A549 (cell line): Measurements from ENCODE around the gene SH3PXD2A. TPM values are rescaled to one million over a fixed set of nuclear protein-coding genes. Genes with fewer than 3 reads are reported as not detected.

Source experiments
- ATAC-seq, 2 experiments: fragments of 200-7000 bp in 1 of 2; fragments of >200 bp in 1 of 2; cut with Nextera tagmentation in 1 of 2; cut with Tn5 transposase in 1 of 2; 3 replicates each; pipeline versions ENCODE4 v1.8.0 to v1.9.1; 2018 to 2020; ENCODE audit warnings: mild to moderate bottlenecking in 1 of 2, moderate library complexity in 1 of 2
- CTCF ChIA-PET: fragments of 300-600 bp; sonication (Branson Sonifier 250); formaldehyde crosslinking; extraction: SDS; loops from one replicate; lab custom pipeline; 2021; ENCODE audit warnings: antibody characterized with exemption, inconsistent platforms; lab: Yijun Ruan, JAX
- POLR2A ChIA-PET: fragments of 350-600 bp; formaldehyde crosslinking; extraction: SDS; loops from one replicate; lab custom pipeline; 2021; ENCODE audit warnings: antibody characterized with exemption, inconsistent platforms; lab: Yijun Ruan, JAX
- DNase-seq, 2 experiments: peaks; one replicate each; pipeline versions ENCODE4 v3.0.0 to v3.0.0-alpha.2; 2011 to 2016; ENCODE audit warnings: low read depth in 1 of 2, low spot score in 1 of 2
- FAIRE-seq: peaks from 2 replicates; lab custom pipeline; 2011; peaks lifted over from hg19 to GRCh38; lab: Jason Lieb, UNC
- H3K27ac ChIP-seq, 2 experiments: fragments of >200 bp; sonication (Bioruptor Twin); formaldehyde crosslinking; 3 replicates each; pipeline ENCODE4 v1.5.1; 2016 to 2017
- H3K4me1 ChIP-seq: fragments of >200 bp; sonication (Bioruptor Twin); formaldehyde crosslinking; 3 replicates; pipeline ENCODE4 v1.6.1; 2016
- H3K4me2 ChIP-seq: fragments of >200 bp; sonication (Bioruptor Twin); formaldehyde crosslinking; 3 replicates; pipeline ENCODE4 v1.6.1; 2016
- H3K4me3 ChIP-seq: fragments of >200 bp; sonication (Bioruptor Twin); formaldehyde crosslinking; 3 replicates; pipeline ENCODE4 v1.5.1; 2016
- H3K9me3 ChIP-seq: fragments of >200 bp; sonication (Bioruptor Twin); formaldehyde crosslinking; 3 replicates; pipeline ENCODE4 v1.6.1; 2016
- BHLHE40 ChIP-seq: IDR thresholded peaks from 2 replicates; pipeline ENCODE4 v1.6.1; 2012; ENCODE audit warnings: low read depth, low read length, inconsistent platforms
- CHD4 ChIP-seq: fragments of 200-600 bp; sonication (generic); IDR thresholded peaks from 2 replicates; pipeline ENCODE4 v1.6.1; 2016; ENCODE audit warnings: antibody characterized with exemption, mild to moderate bottlenecking, borderline replicate concordance
- EHF ChIP-seq: fragments of 250-450 bp; sonication (Bioruptor Pico); IDR thresholded peaks from 2 replicates; pipeline ENCODE4 v1.5.0; 2020; ENCODE audit warnings: mild to moderate bottlenecking
- FOSB ChIP-seq: fragments of 250-450 bp; sonication (Bioruptor Pico); IDR thresholded peaks from 2 replicates; pipeline ENCODE4 v1.5.0; 2020; ENCODE audit warnings: mild to moderate bottlenecking, moderate library complexity
- FOXS1 ChIP-seq: fragments of 250-450 bp; sonication (Bioruptor Pico); IDR thresholded peaks from 2 replicates; pipeline ENCODE4 v1.5.0; 2020; ENCODE audit warnings: mild to moderate bottlenecking, moderate library complexity
- JUN ChIP-seq, 2 experiments: fragments of >200 bp; sonication (Bioruptor Twin); formaldehyde crosslinking; IDR thresholded peaks; 2 replicates in 1 of 2; 3 replicates in 1 of 2; pipeline ENCODE4 v1.6.1; 2016 to 2017
- KDM1A ChIP-seq: fragments of 200-600 bp; sonication (generic); IDR thresholded peaks from 2 replicates; pipeline ENCODE4 v1.6.1; 2016; ENCODE audit warnings: low read depth, mild to moderate bottlenecking
- MYC ChIP-seq: IDR thresholded peaks from 2 replicates; pipeline ENCODE4 v1.6.1; 2012; ENCODE audit warnings: mild to moderate bottlenecking, inconsistent platforms, low read length, improper control_type of control experiment, borderline replicate concordance
- NFE2L2 ChIP-seq: fragments of 150-350 bp; conservative IDR thresholded peaks from 2 replicates; pipeline ENCODE4 v1.6.1; 2014; ENCODE audit warnings: low read length
- PHF8 ChIP-seq: fragments of 200-600 bp; sonication (generic); IDR thresholded peaks from 2 replicates; pipeline ENCODE4 v1.6.1; 2016; ENCODE audit warnings: low read depth, mild to moderate bottlenecking, antibody characterized with exemption, moderate library complexity, borderline replicate concordance
- RAD21 ChIP-seq, 2 experiments: fragments of >200 bp in 1 of 2; sonication (Bioruptor Twin) in 1 of 2; formaldehyde crosslinking in 1 of 2; IDR thresholded peaks in 1 of 2; conservative IDR thresholded peaks in 1 of 2; 2 replicates in 1 of 2; 3 replicates in 1 of 2; pipeline ENCODE4 v1.6.1; 2012 to 2018; ENCODE audit warnings: inconsistent platforms in 1 of 2
- RCOR1 ChIP-seq: fragments of 150-350 bp; IDR thresholded peaks from 2 replicates; pipeline ENCODE4 v1.6.1; 2014; ENCODE audit warnings: antibody characterized with exemption, low read length, low read depth
- SMC3 ChIP-seq: fragments of >200 bp; sonication (Bioruptor Twin); formaldehyde crosslinking; IDR thresholded peaks from 3 replicates; pipeline ENCODE4 v1.6.1; 2018; ENCODE audit warnings: inconsistent platforms
- TP53 ChIP-seq: fragments of 250-450 bp; sonication (Bioruptor Pico); IDR thresholded peaks from 2 replicates; pipeline ENCODE4 v1.5.0; 2021; ENCODE audit warnings: mild to moderate bottlenecking, moderate library complexity
- ZC3H11A ChIP-seq: fragments of 450-650 bp; IDR thresholded peaks from 2 replicates; pipeline ENCODE4 v1.6.1; 2014; ENCODE audit warnings: antibody characterized with exemption, mild to moderate bottlenecking
- ZFP36 ChIP-seq: fragments of 450-650 bp; IDR thresholded peaks from 2 replicates; pipeline ENCODE4 v1.6.1; 2014; ENCODE audit warnings: borderline replicate concordance; ENCODE audit not compliant: partially characterized antibody
- ZNF302 ChIP-seq: fragments of 250-450 bp; sonication (Bioruptor Pico); IDR thresholded peaks from 2 replicates; pipeline ENCODE4 v1.9.0; 2021; ENCODE audit warnings: inconsistent platforms, mild to moderate bottlenecking, moderate library complexity
- ZSCAN20 ChIP-seq: fragments of 250-450 bp; sonication (Bioruptor Pico); IDR thresholded peaks from 2 replicates; pipeline ENCODE4 v1.8.0; 2022; ENCODE audit warnings: mild to moderate bottlenecking, moderate library complexity
- WGBS: methylation state at CpG from one replicate; pipeline ENCODE4 v1.1.6; 2017; ENCODE audit errors: missing lambda C conversion rate; 5-methylcytosine and 5-hydroxymethylcytosine counted together
- polyA plus RNA-seq, 4 experiments: library from polyadenylated mRNA; depleted of rRNA in 3 of 4; stranded (reverse); fragments of >200 nt; fragmentation: RNase III in 1 of 4; extraction: RNeasy Plus Mini Kit Qiagen cat#74134 plus additional on column Dnase treatment in 1 of 4; gene quantifications; 2 replicates in 3 of 4; 3 replicates in 1 of 4; pipeline ENCODE4 v1.2.3, GENCODE V29; 2011 to 2017
- TF ChIP-seq, protein P1 (sequence below): fragments of 250-450 bp; sonication (Bioruptor Pico); IDR thresholded peaks from 2 replicates; pipeline ENCODE4 v1.5.0; 2020; ENCODE audit warnings: low read depth, mild to moderate bottlenecking, moderate library complexity
- TF ChIP-seq, protein P2 (sequence below): IDR thresholded peaks from 2 replicates; pipeline ENCODE4 v1.6.1; 2012
- TF ChIP-seq, protein P3 (sequence below): fragments of 150-350 bp; IDR thresholded peaks from 2 replicates; pipeline ENCODE4 v1.6.1; 2014; ENCODE audit warnings: low read depth, mild to moderate bottlenecking, low read length
- TF ChIP-seq, protein P4 (sequence below): fragments of 450-650 bp; IDR thresholded peaks from 2 replicates; pipeline ENCODE4 v1.6.1; 2014; ENCODE audit warnings: antibody characterized with exemption
- TF ChIP-seq, protein P5 (sequence below): IDR thresholded peaks from 2 replicates; pipeline ENCODE4 v1.6.1; 2012

SH3PXD2A gene
- polyA plus RNA-seq, 2 of the 4 experiments (the other 2 are of a cell fraction) = 2.4 to 3.9 TPM

DNA sequence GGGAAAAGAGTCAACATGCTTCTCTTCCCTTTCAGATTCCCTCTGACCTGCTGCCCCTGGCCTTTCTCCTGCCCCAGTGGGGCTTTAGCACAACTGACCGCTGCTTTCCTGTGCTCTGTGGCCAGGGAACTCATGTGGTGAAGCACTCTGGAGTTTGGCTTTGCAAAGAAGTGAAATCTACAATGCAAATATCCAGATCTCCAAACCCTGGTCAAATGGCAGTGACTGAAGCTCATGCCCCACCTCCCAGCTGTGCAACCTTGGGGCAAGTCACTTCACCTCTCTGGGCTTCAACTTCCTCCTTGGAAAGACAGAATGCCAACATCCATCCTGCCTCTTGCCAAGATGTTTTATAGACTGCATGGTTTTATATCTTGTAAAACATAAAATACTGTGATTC is 204.0 kb downstream of the SH3PXD2A start:
- Histone ChIP-seq H3K4me1 (no peaks in the 10 kb centered on the region), H3K27ac (no peak overlapping the region), H3K9me3 (no peaks in the 10 kb centered on the region), H3K4me3 (no peak overlapping the region), H3K4me2 (no peak overlapping the region)
- ChIA-PET CTCF (interaction anchor here (0.9 to 4.5 kb wide), 4 partner anchors 24 to 112 kb away, joined by 3 to 21 read pairs (median 4); no protein-coding TSS in a partner anchor), POLR2A (no interaction called here)
- 83% methylated on average over 1 of the region's 1 CpG for WGBS
- FAIRE-seq = no peak
- no peak for DNase-seq
- TF ChIP-seq NFE2L2 = no peak
- TF ChIP-seq ZFP36 = no peak
- TF ChIP-seq, protein P1, sequence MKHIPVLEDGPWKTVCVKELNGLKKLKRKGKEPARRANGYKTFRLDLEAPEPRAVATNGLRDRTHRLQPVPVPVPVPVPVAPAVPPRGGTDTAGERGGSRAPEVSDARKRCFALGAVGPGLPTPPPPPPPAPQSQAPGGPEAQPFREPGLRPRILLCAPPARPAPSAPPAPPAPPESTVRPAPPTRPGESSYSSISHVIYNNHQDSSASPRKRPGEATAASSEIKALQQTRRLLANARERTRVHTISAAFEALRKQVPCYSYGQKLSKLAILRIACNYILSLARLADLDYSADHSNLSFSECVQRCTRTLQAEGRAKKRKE (CRISPR knock-in tag) = no peak
- no peak for TF ChIP-seq ZC3H11A
- no peak for TF ChIP-seq CHD4
- TF ChIP-seq EHF = no peak
- TF ChIP-seq, protein P2, sequence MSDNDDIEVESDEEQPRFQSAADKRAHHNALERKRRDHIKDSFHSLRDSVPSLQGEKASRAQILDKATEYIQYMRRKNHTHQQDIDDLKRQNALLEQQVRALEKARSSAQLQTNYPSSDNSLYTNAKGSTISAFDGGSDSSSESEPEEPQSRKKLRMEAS = no peak
- TF ChIP-seq BHLHE40 = no peak
- no peak for ATAC-seq

DNA sequence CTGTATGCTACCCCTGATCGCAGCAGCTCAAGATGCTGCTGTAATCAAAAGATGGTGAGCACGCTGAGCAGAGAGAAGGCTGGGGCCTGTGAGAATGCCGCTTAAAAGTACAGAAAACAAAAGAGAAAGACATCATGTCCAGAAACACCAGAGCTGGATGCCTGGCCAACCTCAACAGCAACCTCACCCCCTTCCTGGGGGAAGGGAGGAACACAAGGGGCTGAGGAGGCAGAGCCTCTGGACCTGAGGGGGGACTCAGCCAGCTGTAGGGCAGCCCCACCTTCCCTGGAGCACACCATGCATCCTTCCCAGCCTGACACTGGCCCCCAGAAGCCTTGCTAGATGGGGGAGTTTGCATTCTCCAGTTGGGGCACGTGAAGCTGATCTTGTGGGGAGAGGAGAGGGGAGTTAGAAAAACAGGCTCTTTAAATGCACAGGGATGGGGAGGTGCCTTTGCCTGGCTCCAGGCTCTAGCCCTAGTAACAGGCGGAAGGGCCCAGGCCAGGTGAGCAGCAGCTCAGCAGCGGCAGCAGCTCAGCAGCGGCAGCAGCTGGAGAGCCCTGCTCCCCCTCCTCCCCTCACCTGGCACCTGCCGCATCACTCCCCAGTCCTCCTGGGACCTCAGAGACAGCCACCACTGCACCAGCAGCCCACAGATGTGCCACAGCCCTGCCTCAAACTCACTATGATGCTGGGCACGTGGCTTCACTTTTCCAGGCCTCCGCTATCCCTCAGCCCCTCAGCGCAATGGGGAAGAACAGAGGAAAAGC is 205.5 kb downstream of the SH3PXD2A start:
- H3K27ac ChIP-seq = no peak overlapping the region
- FAIRE-seq (no peak), ATAC-seq (no peak), DNase-seq (no peak)
- no peak overlapping the region for H3K4me2 ChIP-seq
- no peaks in the 10 kb centered on the region for H3K9me3 ChIP-seq
- 90% methylated on average over 11 of the region's 11 CpGs for WGBS
- CTCF ChIA-PET = interaction anchor here (0.5 to 4.5 kb wide), 3 partner anchors 9 to 486 kb away, joined by 4 to 21 read pairs (median 5); no protein-coding TSS in a partner anchor
- TF ChIP-seq TP53 (no peak), RAD21 (conservative IDR thresholded peaks at IDR 0.05 in 1 of 2, IDR thresholded peaks at IDR 0.05 in 1 of 2) (no peak), PHF8 (no peak), MYC (no peak)
- no peak overlapping the region for H3K4me3 ChIP-seq
- POLR2A ChIA-PET = no interaction called here
- no peaks in the 10 kb centered on the region for H3K4me1 ChIP-seq

DNA sequence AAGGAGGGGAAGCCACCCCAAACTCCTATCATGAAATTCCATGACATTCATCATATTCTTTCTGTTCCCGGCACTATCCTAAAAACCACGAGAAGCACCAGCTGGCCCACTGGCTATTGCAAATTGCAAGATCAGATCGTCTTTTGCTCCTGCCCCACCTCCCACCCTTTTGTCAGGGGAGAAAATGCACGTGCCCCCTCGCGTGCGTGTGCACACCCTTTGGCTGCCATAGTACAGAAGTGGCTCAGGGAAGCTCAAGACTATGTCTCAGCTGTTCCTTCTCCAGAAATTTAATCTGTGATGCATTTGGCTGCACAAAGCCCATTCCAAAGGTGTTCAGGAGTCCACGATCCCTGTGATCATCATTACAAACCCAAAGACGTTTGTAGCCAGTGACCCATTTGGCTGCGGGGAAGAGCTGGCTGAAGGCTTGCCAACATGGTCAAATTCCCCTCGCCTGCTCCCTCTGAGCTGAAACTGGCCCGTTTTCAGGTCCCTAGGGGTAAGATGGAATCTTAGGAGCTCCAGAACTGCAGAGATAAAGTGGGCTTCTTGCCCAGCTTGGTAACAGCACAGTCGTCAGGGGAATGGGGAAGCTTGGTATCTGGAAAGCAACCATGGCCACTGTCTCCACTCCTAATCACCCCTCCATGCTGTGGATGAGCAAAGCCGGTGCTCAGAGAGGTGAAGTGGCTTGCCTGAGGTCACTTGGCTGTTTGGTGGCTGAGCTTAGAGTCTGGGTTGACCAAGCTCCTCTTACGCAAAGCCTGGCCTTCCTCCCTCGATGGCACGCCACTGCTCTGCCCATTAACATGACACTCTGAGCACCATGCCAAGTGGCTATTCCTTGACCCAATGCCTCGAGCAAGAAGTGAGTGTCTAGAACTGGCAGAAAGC is 206.5 kb downstream of the SH3PXD2A start:
- Histone ChIP-seq H3K27ac (no peak overlapping the region), H3K4me1 (no peaks in the 10 kb centered on the region), H3K4me2 (no peak overlapping the region), H3K9me3 (no peaks in the 10 kb centered on the region), H3K4me3 (no peak overlapping the region)
- ChIA-PET POLR2A (no interaction called here), CTCF (interaction anchor here (1.8 to 4.5 kb wide), 2 partner anchors 10 to 37 kb away, joined by 5 to 21 read pairs; no protein-coding TSS in a partner anchor)
- DNase-seq (no peak), ATAC-seq (no peak), FAIRE-seq (no peak)
- no peak for TF ChIP-seq FOXS1
- TF ChIP-seq, protein P1 (CRISPR knock-in tag) = no peak
- no peak for TF ChIP-seq RAD21 (conservative IDR thresholded peaks at IDR 0.05 in 1 of 2, IDR thresholded peaks at IDR 0.05 in 1 of 2)
- TF ChIP-seq, protein P3, sequence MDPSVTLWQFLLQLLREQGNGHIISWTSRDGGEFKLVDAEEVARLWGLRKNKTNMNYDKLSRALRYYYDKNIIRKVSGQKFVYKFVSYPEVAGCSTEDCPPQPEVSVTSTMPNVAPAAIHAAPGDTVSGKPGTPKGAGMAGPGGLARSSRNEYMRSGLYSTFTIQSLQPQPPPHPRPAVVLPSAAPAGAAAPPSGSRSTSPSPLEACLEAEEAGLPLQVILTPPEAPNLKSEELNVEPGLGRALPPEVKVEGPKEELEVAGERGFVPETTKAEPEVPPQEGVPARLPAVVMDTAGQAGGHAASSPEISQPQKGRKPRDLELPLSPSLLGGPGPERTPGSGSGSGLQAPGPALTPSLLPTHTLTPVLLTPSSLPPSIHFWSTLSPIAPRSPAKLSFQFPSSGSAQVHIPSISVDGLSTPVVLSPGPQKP = no peak
- TF ChIP-seq, protein P4, sequence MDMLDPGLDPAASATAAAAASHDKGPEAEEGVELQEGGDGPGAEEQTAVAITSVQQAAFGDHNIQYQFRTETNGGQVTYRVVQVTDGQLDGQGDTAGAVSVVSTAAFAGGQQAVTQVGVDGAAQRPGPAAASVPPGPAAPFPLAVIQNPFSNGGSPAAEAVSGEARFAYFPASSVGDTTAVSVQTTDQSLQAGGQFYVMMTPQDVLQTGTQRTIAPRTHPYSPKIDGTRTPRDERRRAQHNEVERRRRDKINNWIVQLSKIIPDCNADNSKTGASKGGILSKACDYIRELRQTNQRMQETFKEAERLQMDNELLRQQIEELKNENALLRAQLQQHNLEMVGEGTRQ = no peak
- no peak for TF ChIP-seq KDM1A
- no peak for TF ChIP-seq SMC3
- TF ChIP-seq EHF = no peak
- no peak for TF ChIP-seq ZSCAN20
- no peak for TF ChIP-seq RCOR1
- TF ChIP-seq, protein P2 = no peak
- TF ChIP-seq FOSB (CRISPR knock-in tag) = no peak
- TF ChIP-seq, protein P5, sequence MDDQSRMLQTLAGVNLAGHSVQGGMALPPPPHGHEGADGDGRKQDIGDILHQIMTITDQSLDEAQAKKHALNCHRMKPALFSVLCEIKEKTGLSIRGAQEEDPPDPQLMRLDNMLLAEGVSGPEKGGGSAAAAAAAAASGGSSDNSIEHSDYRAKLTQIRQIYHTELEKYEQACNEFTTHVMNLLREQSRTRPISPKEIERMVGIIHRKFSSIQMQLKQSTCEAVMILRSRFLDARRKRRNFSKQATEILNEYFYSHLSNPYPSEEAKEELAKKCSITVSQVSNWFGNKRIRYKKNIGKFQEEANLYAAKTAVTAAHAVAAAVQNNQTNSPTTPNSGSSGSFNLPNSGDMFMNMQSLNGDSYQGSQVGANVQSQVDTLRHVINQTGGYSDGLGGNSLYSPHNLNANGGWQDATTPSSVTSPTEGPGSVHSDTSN = no peak
- TF ChIP-seq ZNF302 (CRISPR knock-in tag) = no peak
- TF ChIP-seq JUN (IDR thresholded peaks at IDR 0.05) = no peak
- 74% methylated on average over 17 of the region's 18 CpGs for WGBS
